ENCODE results near the gene LRRC26. TPM values are rescaled to one million over a fixed set of nuclear protein-coding genes. Genes with fewer than 3 reads are reported as not detected.

LRRC26 gene
- total RNA-seq, 1 experiment from 2014 or later, result 2.1 TPM

DNA sequence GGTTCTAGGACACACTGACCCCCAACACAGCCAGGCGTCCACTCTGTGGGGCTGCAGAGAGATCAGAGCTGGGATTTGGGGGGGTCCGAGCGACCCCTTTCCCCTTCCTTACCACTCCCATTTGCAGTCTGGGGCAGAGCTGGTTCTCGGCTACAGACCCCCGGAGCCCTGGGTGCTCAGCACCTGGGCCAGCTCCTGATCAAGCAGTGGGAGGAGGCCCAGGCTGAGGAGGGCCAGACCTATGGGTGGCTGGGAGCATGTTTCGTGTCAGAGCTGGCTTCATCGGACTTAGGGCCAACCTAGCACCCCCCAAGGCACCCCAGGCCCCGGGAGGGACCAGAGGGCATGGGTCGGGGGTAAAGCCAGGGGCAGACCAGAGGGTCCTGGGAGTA, 23.3 kb downstream of the LRRC26 start (continued):
- TF ChIP-seq, protein P1, sequence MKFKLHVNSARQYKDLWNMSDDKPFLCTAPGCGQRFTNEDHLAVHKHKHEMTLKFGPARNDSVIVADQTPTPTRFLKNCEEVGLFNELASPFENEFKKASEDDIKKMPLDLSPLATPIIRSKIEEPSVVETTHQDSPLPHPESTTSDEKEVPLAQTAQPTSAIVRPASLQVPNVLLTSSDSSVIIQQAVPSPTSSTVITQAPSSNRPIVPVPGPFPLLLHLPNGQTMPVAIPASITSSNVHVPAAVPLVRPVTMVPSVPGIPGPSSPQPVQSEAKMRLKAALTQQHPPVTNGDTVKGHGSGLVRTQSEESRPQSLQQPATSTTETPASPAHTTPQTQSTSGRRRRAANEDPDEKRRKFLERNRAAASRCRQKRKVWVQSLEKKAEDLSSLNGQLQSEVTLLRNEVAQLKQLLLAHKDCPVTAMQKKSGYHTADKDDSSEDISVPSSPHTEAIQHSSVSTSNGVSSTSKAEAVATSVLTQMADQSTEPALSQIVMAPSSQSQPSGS (CRISPR knock-in tag; IDR thresholded peaks at IDR 0.05; ENCODE audit: borderline replicate concordance, low read depth), result no peak
- TF ChIP-seq ZBTB21 (CRISPR knock-in tag; IDR thresholded peaks at IDR 0.05; ENCODE audit: borderline replicate concordance), result no peak
- TF ChIP-seq RORB (CRISPR knock-in tag; IDR thresholded peaks at IDR 0.05), result no peak
- TF ChIP-seq MXD4 (CRISPR knock-in tag; IDR thresholded peaks at IDR 0.05; ENCODE audit: borderline replicate concordance), result no peak
- no peak for TF ChIP-seq TP53 (CRISPR knock-in tag; IDR thresholded peaks at IDR 0.05)
- no peak for TF ChIP-seq NR2C2 (CRISPR knock-in tag; IDR thresholded peaks at IDR 0.05)

DNA sequence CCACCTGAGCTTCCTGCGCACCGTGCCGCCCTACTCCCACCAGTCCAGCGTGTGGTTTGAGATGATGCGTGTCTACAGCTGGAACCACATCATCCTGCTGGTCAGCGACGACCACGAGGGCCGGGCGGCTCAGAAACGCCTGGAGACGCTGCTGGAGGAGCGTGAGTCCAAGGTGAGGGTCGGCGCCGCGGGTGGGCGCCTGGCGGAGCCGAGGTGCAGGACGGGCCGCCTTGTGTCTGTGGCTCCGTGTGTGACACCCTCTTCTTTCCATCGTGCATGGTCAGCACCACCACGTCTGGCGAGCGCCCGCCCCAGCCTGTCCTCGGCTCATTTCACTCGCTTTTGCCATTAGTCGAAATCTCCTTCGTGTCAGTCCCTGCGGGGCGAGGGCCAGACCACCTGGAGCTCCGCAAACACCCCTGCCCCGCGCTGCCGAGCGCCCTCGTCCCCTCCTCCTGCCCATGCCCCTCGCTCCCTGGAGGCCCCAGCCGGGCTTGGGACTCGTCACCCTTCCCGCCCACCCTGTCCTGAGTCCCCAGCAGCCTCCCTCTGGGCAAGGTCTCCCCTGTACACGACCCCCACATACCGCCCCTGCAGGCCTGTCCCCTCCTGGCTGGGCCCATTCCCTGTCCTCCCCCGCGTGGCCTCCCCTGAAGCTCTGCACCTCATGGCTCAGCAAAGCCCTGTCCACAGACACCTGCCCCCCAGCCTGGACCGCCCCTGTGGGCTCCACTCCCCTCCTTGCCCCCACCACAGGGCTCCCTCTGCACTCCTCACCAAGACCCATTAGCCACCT, 23.9 kb downstream of the LRRC26 start:
- ATAC-seq, result no peak
- peaks cover 28% of the 10 kb centered on the region for H3K27me3 Mint-ChIP-seq (ENCODE audit: low read depth)
- H3K4me3 Mint-ChIP-seq, result no peak overlapping the region
- H3K27ac Mint-ChIP-seq, result no peak overlapping the region
- no peaks in the 10 kb centered on the region for H3K9me3 Mint-ChIP-seq
- H3K36me3 Mint-ChIP-seq, result no peaks in the 10 kb centered on the region
- H3K4me1 Mint-ChIP-seq, result no peaks in the 10 kb centered on the region; the same call in 1 of the 2 replicates
- POLR2A ChIA-PET, result no interaction called here
- CTCF ChIA-PET, result interaction anchor here (1.5 to 1.8 kb wide), 3 partner anchors 30 to 117 kb away, joined by 3 to 8 read pairs (median 6); no protein-coding TSS in a partner anchor
- DNase-seq (ENCODE audit: low spot score), result no peak
- no peak for TF ChIP-seq ZNF317 (CRISPR knock-in tag; IDR thresholded peaks at IDR 0.05; ENCODE audit: borderline replicate concordance, low read depth)
- no peak for TF ChIP-seq JAZF1 (CRISPR knock-in tag; IDR thresholded peaks at IDR 0.05)
- TF ChIP-seq SP1 (CRISPR knock-in tag; conservative IDR thresholded peaks at IDR 0.05), result no peak
- TF ChIP-seq ELF4 (CRISPR knock-in tag; IDR thresholded peaks at IDR 0.05; ENCODE audit: low read depth), result no peak
- no peak for TF ChIP-seq TEAD1 (CRISPR knock-in tag; IDR thresholded peaks at IDR 0.05)
- no peak for TF ChIP-seq SOX15 (CRISPR knock-in tag; IDR thresholded peaks at IDR 0.05)
- TF ChIP-seq ZBTB21 (CRISPR knock-in tag; IDR thresholded peaks at IDR 0.05; ENCODE audit: borderline replicate concordance), result no peak
- TF ChIP-seq, protein P2, sequence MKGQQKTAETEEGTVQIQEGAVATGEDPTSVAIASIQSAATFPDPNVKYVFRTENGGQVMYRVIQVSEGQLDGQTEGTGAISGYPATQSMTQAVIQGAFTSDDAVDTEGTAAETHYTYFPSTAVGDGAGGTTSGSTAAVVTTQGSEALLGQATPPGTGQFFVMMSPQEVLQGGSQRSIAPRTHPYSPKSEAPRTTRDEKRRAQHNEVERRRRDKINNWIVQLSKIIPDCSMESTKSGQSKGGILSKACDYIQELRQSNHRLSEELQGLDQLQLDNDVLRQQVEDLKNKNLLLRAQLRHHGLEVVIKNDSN (CRISPR knock-in tag; IDR thresholded peaks at IDR 0.05), result no peak
- TF ChIP-seq, protein P3, sequence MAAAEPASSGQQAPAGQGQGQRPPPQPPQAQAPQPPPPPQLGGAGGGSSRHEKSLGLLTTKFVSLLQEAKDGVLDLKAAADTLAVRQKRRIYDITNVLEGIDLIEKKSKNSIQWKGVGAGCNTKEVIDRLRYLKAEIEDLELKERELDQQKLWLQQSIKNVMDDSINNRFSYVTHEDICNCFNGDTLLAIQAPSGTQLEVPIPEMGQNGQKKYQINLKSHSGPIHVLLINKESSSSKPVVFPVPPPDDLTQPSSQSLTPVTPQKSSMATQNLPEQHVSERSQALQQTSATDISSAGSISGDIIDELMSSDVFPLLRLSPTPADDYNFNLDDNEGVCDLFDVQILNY (CRISPR knock-in tag; IDR thresholded peaks at IDR 0.05), result no peak
- TF ChIP-seq, protein P4, sequence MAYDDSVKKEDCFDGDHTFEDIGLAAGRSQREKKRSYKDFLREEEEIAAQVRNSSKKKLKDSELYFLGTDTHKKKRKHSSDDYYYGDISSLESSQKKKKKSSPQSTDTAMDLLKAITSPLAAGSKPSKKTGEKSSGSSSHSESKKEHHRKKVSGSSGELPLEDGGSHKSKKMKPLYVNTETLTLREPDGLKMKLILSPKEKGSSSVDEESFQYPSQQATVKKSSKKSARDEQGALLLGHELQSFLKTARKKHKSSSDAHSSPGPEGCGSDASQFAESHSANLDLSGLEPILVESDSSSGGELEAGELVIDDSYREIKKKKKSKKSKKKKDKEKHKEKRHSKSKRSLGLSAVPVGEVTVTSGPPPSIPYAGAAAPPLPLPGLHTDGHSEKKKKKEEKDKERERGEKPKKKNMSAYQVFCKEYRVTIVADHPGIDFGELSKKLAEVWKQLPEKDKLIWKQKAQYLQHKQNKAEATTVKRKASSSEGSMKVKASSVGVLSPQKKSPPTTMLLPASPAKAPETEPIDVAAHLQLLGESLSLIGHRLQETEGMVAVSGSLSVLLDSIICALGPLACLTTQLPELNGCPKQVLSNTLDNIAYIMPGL (CRISPR knock-in tag; IDR thresholded peaks at IDR 0.05), result no peak
- TF ChIP-seq, protein P5, sequence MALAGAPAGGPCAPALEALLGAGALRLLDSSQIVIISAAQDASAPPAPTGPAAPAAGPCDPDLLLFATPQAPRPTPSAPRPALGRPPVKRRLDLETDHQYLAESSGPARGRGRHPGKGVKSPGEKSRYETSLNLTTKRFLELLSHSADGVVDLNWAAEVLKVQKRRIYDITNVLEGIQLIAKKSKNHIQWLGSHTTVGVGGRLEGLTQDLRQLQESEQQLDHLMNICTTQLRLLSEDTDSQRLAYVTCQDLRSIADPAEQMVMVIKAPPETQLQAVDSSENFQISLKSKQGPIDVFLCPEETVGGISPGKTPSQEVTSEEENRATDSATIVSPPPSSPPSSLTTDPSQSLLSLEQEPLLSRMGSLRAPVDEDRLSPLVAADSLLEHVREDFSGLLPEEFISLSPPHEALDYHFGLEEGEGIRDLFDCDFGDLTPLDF (CRISPR knock-in tag; IDR thresholded peaks at IDR 0.05), result no peak
- TF ChIP-seq, protein P1 (CRISPR knock-in tag; IDR thresholded peaks at IDR 0.05; ENCODE audit: borderline replicate concordance, low read depth), result no peak
- TF ChIP-seq, protein P6, sequence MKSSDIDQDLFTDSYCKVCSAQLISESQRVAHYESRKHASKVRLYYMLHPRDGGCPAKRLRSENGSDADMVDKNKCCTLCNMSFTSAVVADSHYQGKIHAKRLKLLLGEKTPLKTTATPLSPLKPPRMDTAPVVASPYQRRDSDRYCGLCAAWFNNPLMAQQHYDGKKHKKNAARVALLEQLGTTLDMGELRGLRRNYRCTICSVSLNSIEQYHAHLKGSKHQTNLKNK (CRISPR knock-in tag; IDR thresholded peaks at IDR 0.05), result no peak
- TF ChIP-seq, protein P7, sequence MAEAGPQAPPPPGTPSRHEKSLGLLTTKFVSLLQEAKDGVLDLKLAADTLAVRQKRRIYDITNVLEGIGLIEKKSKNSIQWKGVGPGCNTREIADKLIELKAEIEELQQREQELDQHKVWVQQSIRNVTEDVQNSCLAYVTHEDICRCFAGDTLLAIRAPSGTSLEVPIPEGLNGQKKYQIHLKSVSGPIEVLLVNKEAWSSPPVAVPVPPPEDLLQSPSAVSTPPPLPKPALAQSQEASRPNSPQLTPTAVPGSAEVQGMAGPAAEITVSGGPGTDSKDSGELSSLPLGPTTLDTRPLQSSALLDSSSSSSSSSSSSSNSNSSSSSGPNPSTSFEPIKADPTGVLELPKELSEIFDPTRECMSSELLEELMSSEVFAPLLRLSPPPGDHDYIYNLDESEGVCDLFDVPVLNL (CRISPR knock-in tag; IDR thresholded peaks at IDR 0.05; ENCODE audit: borderline replicate concordance, low read depth), result no peak
- TF ChIP-seq CREB1 (CRISPR knock-in tag; IDR thresholded peaks at IDR 0.05), result no peak
